ENCODE results near the gene MYH16.

DNA sequence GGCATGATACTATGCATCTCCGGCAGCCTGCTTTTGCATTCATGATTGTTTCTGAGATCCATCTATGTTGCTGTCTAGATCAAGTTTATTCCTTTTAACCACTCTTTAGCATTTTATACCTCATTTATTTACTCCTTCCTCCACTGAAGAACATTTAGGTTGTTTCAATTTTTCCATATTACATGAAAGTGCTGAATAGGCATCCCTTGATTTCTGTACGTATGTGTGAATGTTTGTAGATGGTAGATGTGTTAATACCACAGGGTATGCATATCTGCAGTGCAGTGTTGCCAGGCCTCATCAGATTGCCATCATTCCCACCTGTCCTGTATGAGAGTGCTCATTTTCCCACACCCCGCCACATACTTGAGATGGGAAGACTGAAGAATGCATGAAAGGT, 67.0 kb downstream of the MYH16 start:
- no peak for TF ChIP-seq POLR2A (IDR thresholded peaks at IDR 0.05)
- TF ChIP-seq, protein P1, sequence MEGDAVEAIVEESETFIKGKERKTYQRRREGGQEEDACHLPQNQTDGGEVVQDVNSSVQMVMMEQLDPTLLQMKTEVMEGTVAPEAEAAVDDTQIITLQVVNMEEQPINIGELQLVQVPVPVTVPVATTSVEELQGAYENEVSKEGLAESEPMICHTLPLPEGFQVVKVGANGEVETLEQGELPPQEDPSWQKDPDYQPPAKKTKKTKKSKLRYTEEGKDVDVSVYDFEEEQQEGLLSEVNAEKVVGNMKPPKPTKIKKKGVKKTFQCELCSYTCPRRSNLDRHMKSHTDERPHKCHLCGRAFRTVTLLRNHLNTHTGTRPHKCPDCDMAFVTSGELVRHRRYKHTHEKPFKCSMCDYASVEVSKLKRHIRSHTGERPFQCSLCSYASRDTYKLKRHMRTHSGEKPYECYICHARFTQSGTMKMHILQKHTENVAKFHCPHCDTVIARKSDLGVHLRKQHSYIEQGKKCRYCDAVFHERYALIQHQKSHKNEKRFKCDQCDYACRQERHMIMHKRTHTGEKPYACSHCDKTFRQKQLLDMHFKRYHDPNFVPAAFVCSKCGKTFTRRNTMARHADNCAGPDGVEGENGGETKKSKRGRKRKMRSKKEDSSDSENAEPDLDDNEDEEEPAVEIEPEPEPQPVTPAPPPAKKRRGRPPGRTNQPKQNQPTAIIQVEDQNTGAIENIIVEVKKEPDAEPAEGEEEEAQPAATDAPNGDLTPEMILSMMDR (IDR thresholded peaks at IDR 0.05 in 8 of 11, conservative IDR thresholded peaks at IDR 0.05 in 3 of 11) = no peak
